Measurements from ENCODE around the gene CCDC144A.
"Not testable (repeated sequence)": the region's sequence is repeated elsewhere in the genome, so short reads cannot be mapped to it uniquely, and the experiment has no call there.

Gene CCDC144A

DNA sequence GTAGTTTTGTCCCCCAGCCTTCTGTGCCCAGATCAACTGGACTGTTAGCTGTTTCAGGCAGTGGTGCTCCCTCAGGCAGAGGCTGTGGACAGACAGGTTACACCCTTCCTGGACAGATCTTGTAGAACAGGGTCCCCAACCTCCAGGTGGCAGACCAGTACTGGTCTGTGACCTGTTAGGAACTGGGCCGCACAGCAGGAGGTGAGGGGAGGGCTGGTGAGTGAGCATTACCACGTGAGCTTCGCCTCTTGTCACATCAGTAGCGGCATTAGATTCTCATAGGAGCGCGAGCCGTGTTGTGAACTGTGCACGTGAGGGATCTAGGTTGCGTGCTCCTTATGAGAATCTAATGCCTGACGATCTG lies 61.9 kb downstream of the CCDC144A start:
- not testable (repeated sequence) for DNase-seq (ENCODE audit: low read depth in 2 of 3, low spot score in 1 of 3)

DNA sequence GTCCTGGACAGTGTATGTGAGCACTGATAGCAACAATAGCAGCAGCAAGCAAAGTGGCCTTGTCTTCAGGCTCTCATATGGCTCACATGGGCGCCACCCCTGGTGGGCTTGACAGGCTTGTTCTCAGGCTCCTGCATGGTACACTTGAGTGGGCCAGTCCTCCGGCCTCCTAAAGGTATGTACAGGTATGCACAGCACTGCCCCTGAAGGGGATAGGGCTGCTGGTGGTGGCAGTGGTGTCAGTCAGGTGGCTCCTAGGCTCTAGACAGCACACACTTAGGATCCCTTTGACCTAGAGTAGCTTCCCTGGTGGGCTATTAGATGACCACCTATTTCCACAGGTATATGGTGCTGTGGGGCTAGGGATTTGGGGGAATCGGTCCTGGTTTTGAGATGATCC lies 67.5 kb downstream of the CCDC144A start:
- not testable (repeated sequence) for DNase-seq (ENCODE audit: low read depth in 2 of 3, low spot score in 1 of 3)

GRCh38 chr17:16758177-16758576 lies 68.1 kb downstream of the CCDC144A start:
- not testable (repeated sequence) for DNase-seq (ENCODE audit: low read depth in 2 of 3, low spot score in 1 of 3)

DNA sequence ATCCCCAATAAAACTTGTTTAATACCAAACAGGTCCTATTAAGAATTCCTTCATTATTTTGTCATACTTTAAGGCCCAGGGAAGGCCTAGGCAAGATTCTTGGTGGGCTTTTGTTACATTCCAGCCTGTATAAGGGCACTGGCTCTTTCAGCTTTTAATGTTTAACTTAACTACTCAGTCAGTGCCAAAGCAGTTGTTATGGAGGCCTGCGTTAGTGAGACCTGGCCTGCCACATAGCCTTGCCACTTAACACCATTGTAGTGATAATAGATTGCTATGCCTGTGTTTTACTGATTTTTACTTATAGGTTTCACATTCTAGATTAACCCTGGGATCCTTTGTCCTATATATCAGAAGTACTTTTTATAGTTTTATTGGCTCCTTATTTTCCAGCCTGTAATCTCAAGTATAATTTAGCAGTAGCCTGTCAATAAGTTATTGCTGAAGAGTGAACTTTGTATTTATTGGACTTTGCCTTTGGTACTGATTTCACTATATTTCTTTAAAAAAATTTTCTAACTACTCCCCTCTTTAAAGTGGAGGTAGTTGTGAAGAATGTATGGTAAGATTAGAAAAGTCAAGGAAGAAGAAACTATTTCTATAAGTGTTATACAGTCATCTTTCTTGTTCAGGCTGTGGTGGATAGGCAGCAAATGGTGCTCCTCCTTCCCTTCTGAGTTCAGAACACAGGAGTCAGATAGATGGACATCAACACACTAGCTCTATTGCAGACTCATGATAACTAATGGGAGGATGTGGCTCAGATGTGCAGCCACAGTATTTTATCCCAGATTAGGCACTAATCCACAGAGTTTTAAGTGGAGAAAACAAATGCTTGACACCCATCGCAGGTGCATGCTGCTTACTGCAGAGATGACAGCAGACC lies 78.5 kb downstream of the CCDC144A start:
- DNase-seq (ENCODE audit: low read depth in 2 of 3, low spot score in 1 of 3): not testable (repeated sequence)

DNA sequence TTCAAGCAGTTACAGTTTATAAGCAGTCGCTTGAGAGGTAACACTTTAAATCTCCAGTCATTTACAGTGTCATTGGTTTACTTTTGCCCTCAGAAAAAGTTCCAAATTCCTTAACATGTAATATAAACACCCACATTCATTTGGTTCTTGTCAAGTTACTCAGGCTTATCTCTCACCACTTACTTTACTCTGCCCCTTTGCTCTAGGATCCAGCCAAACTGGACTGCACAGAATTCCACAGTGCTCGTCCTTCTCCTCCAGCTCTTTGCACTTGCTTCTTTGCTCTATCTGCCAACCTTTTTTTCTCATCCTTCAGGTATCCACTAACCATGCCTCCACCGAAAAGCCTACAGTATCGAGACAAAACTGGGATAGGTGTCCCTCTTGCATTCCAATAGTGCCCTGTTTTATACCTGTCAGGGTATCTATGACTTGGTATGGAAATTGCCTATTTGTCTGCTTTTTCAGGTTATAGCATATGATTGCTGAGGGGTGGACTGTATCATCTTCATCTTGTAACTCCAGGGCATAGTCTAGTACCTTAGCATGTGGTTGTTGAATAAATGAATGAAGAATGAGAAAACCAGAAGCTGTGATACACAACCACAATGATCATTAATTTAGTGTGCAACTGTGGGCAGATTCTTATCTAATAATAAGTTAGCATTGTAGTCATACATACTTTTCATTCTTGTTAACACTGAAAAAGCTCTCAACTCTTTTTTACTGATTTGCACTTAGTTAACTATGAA lies 82.5 kb downstream of the CCDC144A start:
- not testable (repeated sequence) for DNase-seq (ENCODE audit: low read depth in 2 of 3, low spot score in 1 of 3)

- not testable (repeated sequence) for DNase-seq (ENCODE audit: low read depth in 2 of 3, low spot score in 1 of 3)
Observed at GRCh38 chr17:16773146-16773522, 83.1 kb downstream of the CCDC144A start.

DNA sequence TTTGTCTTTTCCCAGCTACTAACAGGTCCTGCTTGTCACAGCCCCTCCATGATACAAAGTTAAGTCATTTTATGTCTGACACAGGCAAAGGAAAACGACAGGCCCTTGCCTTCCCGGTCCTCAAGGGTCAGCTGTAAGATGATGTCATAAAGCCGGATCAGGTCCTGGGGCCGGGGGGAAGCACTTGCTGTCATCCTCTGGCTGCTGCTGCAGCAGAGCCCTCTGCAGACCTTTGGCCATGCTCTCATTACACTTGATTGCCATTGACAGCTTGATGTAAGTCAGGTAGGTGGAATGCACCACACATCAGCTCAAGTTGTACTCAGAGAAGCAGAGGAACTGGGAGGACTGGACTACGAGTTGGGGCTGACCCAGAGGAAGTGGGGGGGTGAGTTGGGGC lies 97.8 kb downstream of the CCDC144A start:
- not testable (repeated sequence) for DNase-seq (ENCODE audit: low read depth in 2 of 3, low spot score in 1 of 3)

GRCh38 chr17:16788889-16789536 lies 99.0 kb downstream of the CCDC144A start:
- not testable (repeated sequence) for DNase-seq (ENCODE audit: low read depth in 2 of 3, low spot score in 1 of 3)

DNA sequence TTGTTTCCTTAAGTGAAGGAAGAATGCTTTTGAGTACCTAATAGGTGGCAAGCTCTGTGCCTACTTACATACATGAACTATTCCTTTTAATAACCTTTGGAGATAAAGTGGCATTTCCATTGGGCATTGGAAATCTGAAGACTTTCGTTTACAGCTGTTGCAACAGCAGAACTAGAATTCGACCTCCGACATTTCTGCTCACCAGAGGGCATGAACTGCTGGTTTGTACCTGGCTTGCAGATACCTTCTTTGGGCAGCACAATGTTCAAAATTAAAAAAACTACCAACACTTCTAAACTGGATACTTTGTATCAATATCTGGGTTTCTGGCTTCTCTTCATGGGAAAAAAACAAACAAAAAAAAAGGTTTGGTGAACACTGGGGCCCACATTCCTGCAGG lies 99.6 kb downstream of the CCDC144A start:
- DNase-seq (ENCODE audit: low read depth in 2 of 3, low spot score in 1 of 3): not testable (repeated sequence)

- not testable (repeated sequence) for DNase-seq (ENCODE audit: low read depth in 2 of 3, low spot score in 1 of 3)
Observed at GRCh38 chr17:16790313-16790871, 100.4 kb downstream of the CCDC144A start.

- DNase-seq (ENCODE audit: low read depth in 2 of 3, low spot score in 1 of 3): not testable (repeated sequence)
Observed at GRCh38 chr17:16794215-16794614, 104.2 kb downstream of the CCDC144A start.

DNA sequence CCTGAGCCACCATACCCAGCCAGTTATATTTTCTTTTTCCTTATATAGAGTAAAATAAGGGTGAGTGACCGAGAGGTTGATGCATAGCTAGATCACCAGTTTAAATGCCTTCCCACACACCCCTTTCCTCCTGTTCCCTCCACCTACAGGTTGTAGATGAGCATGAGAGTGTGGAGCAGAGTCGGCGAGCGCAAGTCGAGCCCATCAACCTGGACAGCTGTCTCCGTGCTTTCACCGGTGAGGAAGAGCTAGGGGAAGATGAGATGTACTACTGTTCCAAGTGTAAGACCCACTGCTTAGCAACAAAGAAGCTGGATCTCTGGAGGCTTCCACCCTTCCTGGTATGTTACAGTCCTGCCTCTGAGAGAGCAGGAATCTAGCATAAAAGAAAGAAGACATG lies 105.9 kb downstream of the CCDC144A start:
- not testable (repeated sequence) for DNase-seq (ENCODE audit: low read depth in 2 of 3, low spot score in 1 of 3)

DNA sequence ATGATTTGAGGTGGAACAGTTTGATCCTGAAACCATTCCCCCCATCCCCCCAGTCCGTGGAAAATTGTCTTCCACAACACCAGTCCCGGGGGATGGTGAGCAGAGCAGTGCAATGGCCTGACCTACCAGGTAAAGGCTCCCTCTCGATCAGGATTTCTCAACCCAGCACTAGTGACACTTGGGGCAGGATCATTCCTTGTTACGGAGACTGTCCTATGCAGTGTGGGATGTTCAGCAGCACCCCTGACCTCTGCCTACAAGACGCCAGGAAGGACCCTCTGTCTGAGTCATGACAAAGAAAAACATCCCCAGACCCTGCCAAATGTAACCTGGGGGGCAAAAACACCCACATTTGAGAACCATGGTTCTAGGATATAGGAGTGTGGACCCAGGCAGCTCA lies 114.8 kb downstream of the CCDC144A start:
- not testable (repeated sequence) for DNase-seq (ENCODE audit: low read depth in 2 of 3, low spot score in 1 of 3)

- DNase-seq (ENCODE audit: low read depth in 2 of 3, low spot score in 1 of 3): not testable (repeated sequence)
Observed at GRCh38 chr17:16806599-16806998, 116.6 kb downstream of the CCDC144A start.

- not testable (repeated sequence) for DNase-seq (ENCODE audit: low read depth in 2 of 3, low spot score in 1 of 3)
Observed at GRCh38 chr17:16807620-16808019, 117.6 kb downstream of the CCDC144A start.

DNA sequence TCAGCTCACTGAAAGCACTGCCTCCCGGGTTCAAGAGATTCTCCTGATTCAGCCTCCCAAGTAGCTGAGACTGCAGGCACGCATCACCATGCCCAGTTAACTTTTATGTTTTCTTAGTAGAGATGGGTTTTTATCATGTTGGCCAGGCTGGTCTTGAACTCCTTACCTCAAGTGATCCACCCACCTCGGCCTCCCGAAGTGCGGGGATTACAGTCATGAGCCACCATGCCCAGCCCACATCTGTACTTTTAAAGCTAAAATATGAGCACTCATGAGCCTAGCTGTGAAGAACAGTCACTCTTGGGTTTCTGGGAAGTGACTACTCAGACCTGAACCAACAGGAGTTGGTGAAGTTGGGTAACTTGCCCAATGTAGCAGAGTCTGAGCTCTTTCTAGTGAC lies 120.2 kb downstream of the CCDC144A start:
- not testable (repeated sequence) for DNase-seq (ENCODE audit: low read depth in 2 of 3, low spot score in 1 of 3)

- not testable (repeated sequence) for DNase-seq (ENCODE audit: low read depth in 2 of 3, low spot score in 1 of 3)
Observed at GRCh38 chr17:16812126-16812525, 122.1 kb downstream of the CCDC144A start.

DNA sequence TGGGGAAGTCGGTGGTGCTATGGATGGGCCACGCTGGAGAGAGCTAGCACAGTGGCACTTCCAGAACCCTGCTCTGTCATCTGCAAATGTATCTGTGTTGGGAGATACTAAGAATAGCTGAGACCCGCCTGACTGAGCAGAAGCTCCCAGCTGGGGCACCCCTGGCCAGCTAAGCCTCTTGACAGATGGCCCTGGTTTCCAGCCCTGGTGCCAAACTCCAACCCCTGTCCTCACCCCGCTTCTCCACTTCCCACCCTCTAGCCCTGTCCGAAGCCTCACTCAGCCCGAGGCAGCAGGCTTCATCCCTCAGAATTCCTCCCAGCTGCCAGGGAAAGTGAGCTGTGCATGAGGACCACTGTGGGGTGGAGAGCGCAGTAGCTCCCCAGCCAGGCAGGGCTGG lies 124.4 kb downstream of the CCDC144A start:
- no peak for DNase-seq (ENCODE audit: low read depth in 2 of 3, low spot score in 1 of 3)

- no peak for DNase-seq (ENCODE audit: low read depth in 2 of 3, low spot score in 1 of 3)
Observed at GRCh38 chr17:16817201-16817600, 127.2 kb downstream of the CCDC144A start.

DNA sequence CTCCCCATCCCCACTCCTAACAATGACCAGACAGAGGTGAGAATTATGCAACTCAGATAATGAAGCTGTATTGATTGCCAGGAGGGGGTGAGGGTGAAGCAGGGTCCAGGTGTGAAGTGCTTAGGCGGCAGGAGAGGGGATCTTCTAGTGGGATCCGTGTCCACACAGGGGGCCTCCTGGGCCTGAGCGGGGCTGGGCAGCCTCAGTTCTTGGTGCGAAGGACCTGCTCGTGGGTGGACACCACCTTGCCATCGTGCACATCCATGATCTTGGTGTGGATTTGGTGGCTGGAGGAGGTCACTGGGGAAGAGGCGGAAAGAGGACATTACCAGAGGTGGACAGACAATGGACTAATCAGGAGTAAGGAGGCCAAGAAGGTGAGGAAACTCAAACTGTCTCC lies 127.9 kb downstream of the CCDC144A start:
- not testable (repeated sequence) for DNase-seq (ENCODE audit: low read depth in 2 of 3, low spot score in 1 of 3)

GRCh38 chr17:16818340-16818739 lies 128.3 kb downstream of the CCDC144A start:
- no peak for DNase-seq (ENCODE audit: low read depth in 2 of 3, low spot score in 1 of 3)
